Suprapubic skin (tissue), 4 donors: Measurements from ENCODE around the gene MYO5A.

ENCODE experiments used
- EP300 ChIP-seq: sonication (generic); formaldehyde crosslinking; IDR thresholded peaks from one replicate; pipeline ENCODE4 v1.6.1; 2017; ENCODE audit warnings: antibody characterized with exemption
- POLR2A ChIP-seq, 2 donors: fragments of 450-650 bp; IDR thresholded peaks; one replicate each; pipeline ENCODE4 v1.6.1; 2017; ENCODE audit warnings: antibody characterized with exemption in 2 of 2, mild to moderate bottlenecking in 2 of 2, moderate library complexity in 2 of 2
- POLR2AphosphoS5 ChIP-seq, 3 donors: sonication (generic); formaldehyde crosslinking; IDR thresholded peaks; one replicate each; pipeline ENCODE4 v1.6.1; 2017; ENCODE audit warnings: antibody characterized with exemption in 3 of 3
- TF ChIP-seq, protein P1 (sequence below), 2 donors: fragments of 200-600 bp in 1 of 2; fragments of 450-650 bp in 1 of 2; sonication (generic) in 1 of 2; IDR thresholded peaks; one replicate each; pipeline ENCODE4 v1.5.1; 2016 to 2019; ENCODE audit warnings: antibody characterized with exemption in 2 of 2, mild to moderate bottlenecking in 1 of 2, moderate library complexity in 1 of 2

DNA sequence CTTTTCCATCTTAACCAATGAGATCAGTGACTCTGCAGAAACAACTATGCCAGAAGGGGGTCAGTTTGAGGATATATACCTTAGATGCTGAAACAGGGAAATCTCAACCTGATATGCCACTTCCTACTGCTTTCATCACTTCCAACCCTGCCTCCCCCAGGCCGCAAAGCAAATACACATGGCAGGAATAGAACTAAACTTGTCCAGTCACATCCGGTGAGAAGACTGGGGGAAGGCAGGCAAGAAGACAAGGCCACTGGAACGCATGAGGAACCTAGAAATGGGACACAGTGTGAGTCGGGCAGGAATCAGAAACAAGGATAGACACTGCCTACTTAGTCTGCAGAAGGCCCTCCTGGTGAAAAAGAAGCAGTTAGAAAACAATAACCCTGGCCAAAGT, 90.6 kb downstream of the MYO5A start:
- TF ChIP-seq POLR2A (IDR thresholded peaks at IDR 0.05): no peak
- TF ChIP-seq, protein P1, sequence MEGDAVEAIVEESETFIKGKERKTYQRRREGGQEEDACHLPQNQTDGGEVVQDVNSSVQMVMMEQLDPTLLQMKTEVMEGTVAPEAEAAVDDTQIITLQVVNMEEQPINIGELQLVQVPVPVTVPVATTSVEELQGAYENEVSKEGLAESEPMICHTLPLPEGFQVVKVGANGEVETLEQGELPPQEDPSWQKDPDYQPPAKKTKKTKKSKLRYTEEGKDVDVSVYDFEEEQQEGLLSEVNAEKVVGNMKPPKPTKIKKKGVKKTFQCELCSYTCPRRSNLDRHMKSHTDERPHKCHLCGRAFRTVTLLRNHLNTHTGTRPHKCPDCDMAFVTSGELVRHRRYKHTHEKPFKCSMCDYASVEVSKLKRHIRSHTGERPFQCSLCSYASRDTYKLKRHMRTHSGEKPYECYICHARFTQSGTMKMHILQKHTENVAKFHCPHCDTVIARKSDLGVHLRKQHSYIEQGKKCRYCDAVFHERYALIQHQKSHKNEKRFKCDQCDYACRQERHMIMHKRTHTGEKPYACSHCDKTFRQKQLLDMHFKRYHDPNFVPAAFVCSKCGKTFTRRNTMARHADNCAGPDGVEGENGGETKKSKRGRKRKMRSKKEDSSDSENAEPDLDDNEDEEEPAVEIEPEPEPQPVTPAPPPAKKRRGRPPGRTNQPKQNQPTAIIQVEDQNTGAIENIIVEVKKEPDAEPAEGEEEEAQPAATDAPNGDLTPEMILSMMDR (IDR thresholded peaks at IDR 0.05): no peak
- TF ChIP-seq EP300: no peak
- TF ChIP-seq POLR2AphosphoS5 (IDR thresholded peaks at IDR 0.05): no peak
